Muscle layer of colon (tissue), 2 donors: Measurements from ENCODE around the gene USP24.

Source experiments
- H3K27ac ChIP-seq: one replicate; pipeline ENCODE4 v1.7.0; 2013; ENCODE audit warnings: low read depth, mild to moderate bottlenecking, low read length, moderate library complexity
- H3K27me3 ChIP-seq, 2 donors: one replicate each; pipeline ENCODE4 v1.7.0; 2013; ENCODE audit warnings: low read length in 2 of 2, mild to moderate bottlenecking in 2 of 2; ENCODE audit not compliant: insufficient read depth in 2 of 2, control insufficient read depth in 1 of 2
- H3K36me3 ChIP-seq: one replicate; pipeline ENCODE4 v1.7.0; 2013; ENCODE audit warnings: mild to moderate bottlenecking, low read length; ENCODE audit not compliant: insufficient read depth
- H3K4me1 ChIP-seq: one replicate; pipeline ENCODE4 v1.7.0; 2013; ENCODE audit warnings: mild to moderate bottlenecking, low read length; ENCODE audit not compliant: insufficient read depth
- H3K4me3 ChIP-seq, 2 donors: one replicate each; pipeline ENCODE4 v1.7.0; 2013; ENCODE audit warnings: low read length in 2 of 2, low read depth in 1 of 2, mild to moderate bottlenecking in 1 of 2, moderate library complexity in 1 of 2
- H3K9ac ChIP-seq: one replicate; pipeline ENCODE4 v1.7.0; 2013; ENCODE audit warnings: low read length
- H3K9me3 ChIP-seq: one replicate; pipeline ENCODE4 v1.7.0; 2013; ENCODE audit warnings: mild to moderate bottlenecking, low read length
- donor health status: abdominal sarcoma.
- donor health status: Adenocarcinoma of cecum.

USP24 gene

DNA sequence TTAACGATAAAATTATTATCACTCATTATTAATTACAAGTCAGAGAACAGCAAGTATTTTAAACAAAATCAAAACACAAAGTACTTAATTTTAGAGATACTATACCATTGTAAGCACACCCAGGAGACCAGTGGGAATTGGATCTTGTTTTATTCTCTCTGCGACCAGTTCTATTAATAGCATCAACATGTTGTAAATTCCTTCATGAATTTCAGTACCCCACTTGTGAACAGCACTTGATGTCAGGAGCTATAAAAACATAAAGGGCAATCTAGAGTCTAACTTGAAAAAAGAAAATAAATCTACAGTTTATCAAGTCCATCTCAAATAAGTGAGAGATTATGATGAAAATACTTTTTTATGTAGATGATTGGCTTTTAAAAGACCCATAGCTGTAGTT, 42.9 kb downstream of the USP24 start:
- Histone ChIP-seq H3K4me1 (peaks cover 15% of the 10 kb centered on the region), H3K27me3 (no peaks in the 10 kb centered on the region), H3K36me3 (peaks cover 16% of the 10 kb centered on the region), H3K9ac (no peak overlapping the region), H3K9me3 (no peaks in the 10 kb centered on the region), H3K4me3 (no peak overlapping the region), H3K27ac (no peak overlapping the region)

DNA sequence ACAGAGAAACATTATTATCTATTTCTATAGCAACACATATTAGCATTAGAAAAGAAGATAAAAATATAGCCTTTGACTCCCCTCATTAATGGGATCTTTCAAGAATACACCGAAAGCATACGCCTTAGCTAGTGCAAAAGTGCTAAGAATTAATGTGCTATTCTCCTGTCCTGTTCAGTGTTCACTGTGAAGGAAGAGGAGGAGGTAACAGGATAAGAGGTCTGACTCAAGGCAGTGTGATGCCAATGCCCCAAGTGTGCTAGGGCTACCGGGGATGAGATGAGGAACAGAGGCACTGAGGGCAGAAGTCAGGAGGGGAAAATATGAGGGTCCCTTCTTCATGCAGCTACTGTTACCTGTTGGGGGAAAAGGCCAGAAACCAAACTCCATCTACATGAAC, 43.5 kb downstream of the USP24 start:
- H3K4me3 ChIP-seq = no peak overlapping the region
- H3K27ac ChIP-seq = no peak overlapping the region
- peaks cover 16% of the 10 kb centered on the region for H3K36me3 ChIP-seq

DNA sequence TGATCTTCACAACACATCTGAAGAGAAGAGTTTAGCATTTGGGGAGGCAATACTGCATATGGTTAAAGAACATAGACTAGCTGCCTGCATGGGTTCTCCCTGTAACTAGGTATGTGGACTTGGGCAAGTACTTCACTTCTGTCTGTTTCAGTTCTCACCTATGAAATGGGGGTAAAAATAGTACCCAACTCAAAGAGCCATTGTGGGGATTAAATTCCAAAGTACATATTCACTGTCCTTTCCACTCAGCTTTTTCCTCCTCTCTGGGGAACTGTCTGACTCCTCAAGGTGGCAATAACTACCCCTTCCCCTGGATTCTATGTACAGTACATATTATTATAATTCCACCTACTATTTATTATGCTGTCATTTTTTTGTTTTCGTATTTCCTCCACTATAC, 44.7 kb downstream of the USP24 start:
- H3K36me3 ChIP-seq = peaks cover 20% of the 10 kb centered on the region

More for the DNA sequence above, 43.5 kb downstream of the USP24 start:
- no peaks in the 10 kb centered on the region for H3K9me3 ChIP-seq
- peaks cover 19% of the 10 kb centered on the region for H3K4me1 ChIP-seq
- H3K9ac ChIP-seq = no peak overlapping the region
- H3K27me3 ChIP-seq = no peaks in the 10 kb centered on the region

GRCh38 chr1:55169126-55169525, 46.0 kb downstream of the USP24 start:
- Histone ChIP-seq H3K9me3 (no peaks in the 10 kb centered on the region), H3K27ac (no peak overlapping the region), H3K4me1 (peaks cover 19% of the 10 kb centered on the region), H3K4me3 (no peak overlapping the region), H3K36me3 (peaks cover 28% of the 10 kb centered on the region), H3K9ac (no peak overlapping the region), H3K27me3 (no peaks in the 10 kb centered on the region)

More for the DNA sequence above, 44.7 kb downstream of the USP24 start:
- Histone ChIP-seq H3K9ac (no peak overlapping the region), H3K9me3 (no peaks in the 10 kb centered on the region), H3K4me1 (peaks cover 19% of the 10 kb centered on the region), H3K27ac (no peak overlapping the region), H3K27me3 (no peaks in the 10 kb centered on the region), H3K4me3 (no peak overlapping the region)

DNA sequence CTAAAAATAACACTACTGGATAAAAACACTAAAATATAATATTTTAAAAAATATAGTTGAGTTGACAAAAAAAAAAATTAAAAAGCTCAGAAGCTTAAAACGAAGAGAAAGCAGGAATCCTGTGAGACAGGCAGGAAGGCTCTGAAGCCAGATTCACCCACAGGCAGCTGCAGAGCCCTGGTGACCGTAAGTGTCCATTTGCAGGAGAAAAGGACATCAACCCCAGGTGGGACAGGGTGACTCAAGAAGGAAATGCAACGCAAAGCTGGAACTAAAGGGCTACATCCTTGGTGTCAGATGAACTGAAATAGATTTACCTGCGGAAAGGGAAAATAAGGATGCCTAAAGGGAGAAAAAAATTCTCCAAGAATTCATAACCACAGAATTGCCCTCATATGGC, 46.8 kb downstream of the USP24 start:
- no peak overlapping the region for H3K27ac ChIP-seq
- peaks cover 28% of the 10 kb centered on the region for H3K36me3 ChIP-seq

GRCh38 chr1:55167224-55167871, 47.8 kb downstream of the USP24 start:
- Histone ChIP-seq H3K27ac (no peak overlapping the region), H3K4me3 (no peak overlapping the region), H3K4me1 (peaks cover 19% of the 10 kb centered on the region), H3K36me3 (peaks cover 28% of the 10 kb centered on the region), H3K9me3 (no peaks in the 10 kb centered on the region), H3K9ac (no peak overlapping the region), H3K27me3 (no peaks in the 10 kb centered on the region)

More for the DNA sequence above, 46.8 kb downstream of the USP24 start:
- Histone ChIP-seq H3K4me3 (no peak overlapping the region), H3K9ac (no peak overlapping the region), H3K27me3 (no peaks in the 10 kb centered on the region), H3K9me3 (no peaks in the 10 kb centered on the region), H3K4me1 (peaks cover 19% of the 10 kb centered on the region)

- Histone ChIP-seq H3K9me3 (no peaks in the 10 kb centered on the region), H3K27me3 (no peaks in the 10 kb centered on the region), H3K9ac (no peak overlapping the region), H3K36me3 (peaks cover 24% of the 10 kb centered on the region), H3K4me1 (peaks cover 12% of the 10 kb centered on the region), H3K4me3 (no peak overlapping the region), H3K27ac (no peak overlapping the region)
Measured at GRCh38 chr1:55164906-55165305, 50.3 kb downstream of the USP24 start.

DNA sequence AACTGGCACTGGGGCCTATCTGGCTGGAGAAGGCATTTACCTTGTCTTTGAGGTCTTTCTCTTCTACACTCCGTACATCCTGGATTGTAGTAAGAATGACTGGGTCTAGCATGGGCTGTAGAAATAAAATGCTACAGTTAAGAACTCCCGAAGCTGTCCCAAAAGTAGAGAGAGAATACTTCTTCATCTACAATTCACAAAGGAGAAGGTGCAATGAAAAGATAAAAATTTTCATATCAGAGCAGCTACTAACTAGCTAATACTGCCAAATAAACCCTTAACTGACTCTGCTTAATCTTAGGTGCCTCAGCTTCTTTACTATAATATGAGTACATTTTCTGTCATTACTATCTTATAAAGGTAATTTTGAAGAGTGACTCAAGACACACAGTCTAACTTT, 55.6 kb downstream of the USP24 start:
- Histone ChIP-seq H3K4me1 (no peaks in the 10 kb centered on the region), H3K36me3 (peaks cover 31% of the 10 kb centered on the region), H3K9ac (no peak overlapping the region), H3K4me3 (no peak overlapping the region), H3K27ac (no peak overlapping the region), H3K27me3 (no peaks in the 10 kb centered on the region), H3K9me3 (no peaks in the 10 kb centered on the region)

DNA sequence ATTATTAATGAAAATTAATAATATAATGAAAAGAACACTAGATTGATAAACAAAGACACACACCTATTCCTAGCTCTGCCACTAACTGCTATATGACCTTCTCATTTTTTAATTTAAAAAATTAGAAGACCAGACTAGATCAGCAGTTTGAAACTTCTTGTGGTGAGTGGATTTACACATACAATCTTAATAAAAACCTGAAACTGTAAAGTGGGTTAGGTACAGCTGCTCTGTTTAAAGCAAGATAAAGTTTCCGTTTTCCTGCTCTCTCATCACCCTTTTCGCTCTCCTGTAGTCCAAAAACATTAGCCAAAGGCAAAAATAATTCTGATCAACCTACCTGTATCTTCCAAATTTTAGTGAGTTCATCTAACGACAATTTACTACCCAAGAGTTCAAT, 58.6 kb downstream of the USP24 start:
- H3K27ac ChIP-seq = no peak overlapping the region
- H3K27me3 ChIP-seq = no peaks in the 10 kb centered on the region
- H3K4me3 ChIP-seq = no peak overlapping the region
- H3K4me1 ChIP-seq = no peaks in the 10 kb centered on the region
- H3K9ac ChIP-seq = no peak overlapping the region
- no peaks in the 10 kb centered on the region for H3K9me3 ChIP-seq
- peaks cover 44% of the 10 kb centered on the region for H3K36me3 ChIP-seq

DNA sequence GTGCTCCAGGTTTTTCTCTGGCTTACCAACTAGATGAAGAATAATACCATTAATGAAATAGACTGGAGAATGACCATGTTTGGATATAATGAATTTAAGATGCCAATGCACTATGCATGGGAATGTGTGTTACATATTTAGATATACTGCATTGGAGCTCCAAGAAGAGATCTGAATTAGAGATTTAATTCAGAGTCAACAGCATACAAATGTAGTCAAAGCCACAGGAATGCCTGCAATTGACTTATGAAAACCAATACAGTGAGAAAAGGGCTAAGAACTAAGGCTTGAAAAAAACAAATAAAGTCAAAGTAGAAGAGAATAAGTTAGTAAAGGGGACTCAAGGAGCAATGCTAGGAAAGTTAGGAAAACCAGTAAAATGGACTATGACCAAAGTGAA, 59.1 kb downstream of the USP24 start:
- H3K27me3 ChIP-seq = no peaks in the 10 kb centered on the region
- H3K9me3 ChIP-seq = no peaks in the 10 kb centered on the region
- peaks cover 44% of the 10 kb centered on the region for H3K36me3 ChIP-seq
- no peaks in the 10 kb centered on the region for H3K4me1 ChIP-seq
- no peak overlapping the region for H3K4me3 ChIP-seq
- no peak overlapping the region for H3K27ac ChIP-seq
- no peak overlapping the region for H3K9ac ChIP-seq

- no peak overlapping the region for H3K9ac ChIP-seq
- H3K36me3 ChIP-seq = peaks cover 44% of the 10 kb centered on the region
- H3K4me3 ChIP-seq = no peak overlapping the region
- H3K27me3 ChIP-seq = no peaks in the 10 kb centered on the region
- H3K27ac ChIP-seq = no peak overlapping the region
- H3K9me3 ChIP-seq = no peaks in the 10 kb centered on the region
- no peaks in the 10 kb centered on the region for H3K4me1 ChIP-seq
Measured at GRCh38 chr1:55155522-55155921, 59.6 kb downstream of the USP24 start.

DNA sequence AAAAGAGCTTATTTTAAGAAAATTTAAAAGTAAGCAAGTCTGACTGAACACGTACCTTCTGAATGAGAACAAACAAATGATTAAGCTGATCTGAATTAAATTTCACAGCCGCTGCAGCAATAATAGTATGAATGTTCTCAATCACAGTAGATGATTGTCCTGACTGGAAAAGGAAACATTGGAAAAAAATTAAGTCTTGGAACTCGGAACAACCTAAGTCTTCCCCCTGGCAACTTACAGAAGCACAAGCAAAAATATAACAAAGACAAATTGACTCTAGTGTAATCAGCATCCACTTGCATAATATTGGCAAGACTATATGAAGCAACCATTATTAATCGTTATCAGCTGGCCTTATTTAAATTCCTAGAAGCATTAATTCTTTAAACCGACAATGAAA, 60.5 kb downstream of the USP24 start:
- H3K9me3 ChIP-seq = no peaks in the 10 kb centered on the region
- no peaks in the 10 kb centered on the region for H3K4me1 ChIP-seq
- H3K9ac ChIP-seq = no peak overlapping the region
- H3K36me3 ChIP-seq = peaks cover 38% of the 10 kb centered on the region
- no peak overlapping the region for H3K27ac ChIP-seq
- H3K4me3 ChIP-seq = no peak overlapping the region
- H3K27me3 ChIP-seq = no peaks in the 10 kb centered on the region
